HEK293 (cell line): ENCODE results near the gene ADRB1.

Experiments used
- CTCF ChIA-PET: fragments of 350-600 bp; formaldehyde crosslinking; extraction: SDS; loops from one replicate; lab custom pipeline; 2021; ENCODE audit warnings: antibody characterized with exemption; lab: Yijun Ruan, JAX
- POLR2A ChIA-PET: fragments of 300-600 bp; formaldehyde crosslinking; extraction: SDS; loops from one replicate; lab custom pipeline; 2020; ENCODE audit warnings: antibody characterized with exemption, inconsistent platforms; lab: Yijun Ruan, JAX
- H3K27ac ChIP-seq: fragments of 200-500 bp; sonication (Bioruptor generic); 2 replicates; pipeline ENCODE4 v1.5.1; 2014; ENCODE audit warnings: low read depth, low read length, control low read depth, inconsistent platforms; ENCODE audit errors: extremely low read depth
- H3K36me3 ChIP-seq, 2 experiments: fragments of 200-500 bp in 1 of 2; sonication (Bioruptor generic) in 1 of 2; 1 replicate in 1 of 2; 2 replicates in 1 of 2; pipeline ENCODE4 v1.5.1; 2014 to 2017; ENCODE audit warnings: inconsistent platforms in 2 of 2, low read length in 2 of 2; ENCODE audit not compliant: control insufficient read depth in 2 of 2, insufficient read depth in 1 of 2
- H3K4me1 ChIP-seq: fragments of 200-500 bp; sonication (Bioruptor generic); 2 replicates; pipeline ENCODE4 v1.5.1; 2014; ENCODE audit warnings: mild to moderate bottlenecking, low read length, inconsistent platforms; ENCODE audit not compliant: control insufficient read depth, insufficient read depth
- H3K4me3 ChIP-seq: 2 replicates; pipeline ENCODE4 v1.5.1; 2011; ENCODE audit warnings: low read depth, mild to moderate bottlenecking, control low read depth, low read length, moderate library complexity
- H3K9me3 ChIP-seq: fragments of 200-500 bp; sonication (Bioruptor generic); 2 replicates; pipeline ENCODE4 v1.5.1; 2014; ENCODE audit warnings: low read depth, low read length, inconsistent platforms; ENCODE audit not compliant: control insufficient read depth, insufficient read depth
- ATF2 ChIP-seq: fragments of 450-650 bp; formaldehyde crosslinking; IDR thresholded peaks from 2 replicates; pipeline ENCODE4 v1.5.1; 2016; ENCODE audit warnings: missing biosample characterization, missing genetic modification characterization, low read depth
- HIC1 ChIP-seq: fragments of 450-650 bp; formaldehyde crosslinking; IDR thresholded peaks from 2 replicates; pipeline ENCODE4 v1.5.1; 2016; ENCODE audit warnings: missing biosample characterization, missing genetic modification characterization
- MYNN ChIP-seq: fragments of 450-650 bp; formaldehyde crosslinking; IDR thresholded peaks from 2 replicates; pipeline ENCODE4 v1.5.1; 2016; ENCODE audit warnings: missing biosample characterization, missing genetic modification characterization, borderline replicate concordance
- OVOL3 ChIP-seq: fragments of 450-650 bp; formaldehyde crosslinking; IDR thresholded peaks from 2 replicates; pipeline ENCODE4 v1.5.1; 2016; ENCODE audit warnings: missing biosample characterization, missing genetic modification characterization
- PRDM6 ChIP-seq: fragments of 450-650 bp; formaldehyde crosslinking; IDR thresholded peaks from 2 replicates; pipeline ENCODE4 v1.5.1; 2017; ENCODE audit warnings: missing biosample characterization, missing genetic modification characterization
- SCRT2 ChIP-seq: fragments of 450-650 bp; formaldehyde crosslinking; IDR thresholded peaks from 2 replicates; pipeline ENCODE4 v1.5.1; 2016; ENCODE audit warnings: missing biosample characterization, missing genetic modification characterization
- SP3 ChIP-seq: fragments of 450-650 bp; formaldehyde crosslinking; IDR thresholded peaks from 2 replicates; pipeline ENCODE4 v1.5.1; 2016; ENCODE audit warnings: missing biosample characterization, missing genetic modification characterization
- TSHZ1 ChIP-seq: fragments of 450-650 bp; formaldehyde crosslinking; IDR thresholded peaks from 2 replicates; pipeline ENCODE4 v1.5.1; 2016; ENCODE audit warnings: missing biosample characterization, missing genetic modification characterization, borderline replicate concordance
- ZBTB8A ChIP-seq: fragments of 450-650 bp; formaldehyde crosslinking; IDR thresholded peaks from 2 replicates; pipeline ENCODE4 v1.5.1; 2016; ENCODE audit warnings: missing biosample characterization, missing genetic modification characterization
- ZNF112 ChIP-seq: fragments of 450-650 bp; formaldehyde crosslinking; IDR thresholded peaks from 2 replicates; pipeline ENCODE4 v1.5.0; 2017; ENCODE audit warnings: missing biosample characterization, missing genetic modification characterization
- ZNF175 ChIP-seq: fragments of 450-650 bp; formaldehyde crosslinking; IDR thresholded peaks from 2 replicates; pipeline ENCODE4 v1.5.1; 2016; ENCODE audit warnings: missing biosample characterization, missing genetic modification characterization
- ZNF211 ChIP-seq: fragments of 450-650 bp; formaldehyde crosslinking; IDR thresholded peaks from 2 replicates; pipeline ENCODE4 v1.5.1; 2016; ENCODE audit warnings: low read depth, missing biosample characterization, missing genetic modification characterization
- ZNF324 ChIP-seq: fragments of 450-650 bp; formaldehyde crosslinking; IDR thresholded peaks from 2 replicates; pipeline ENCODE4 v1.5.1; 2016; ENCODE audit warnings: missing biosample characterization, missing genetic modification characterization
- ZNF398 ChIP-seq: fragments of 450-650 bp; formaldehyde crosslinking; IDR thresholded peaks from 2 replicates; pipeline ENCODE4 v1.5.1; 2017; ENCODE audit warnings: missing biosample characterization, missing genetic modification characterization
- ZNF416 ChIP-seq: fragments of 450-650 bp; formaldehyde crosslinking; IDR thresholded peaks from 2 replicates; pipeline ENCODE4 v1.5.1; 2016; ENCODE audit warnings: missing biosample characterization, missing genetic modification characterization
- ZNF48 ChIP-seq: fragments of 450-650 bp; formaldehyde crosslinking; IDR thresholded peaks from 2 replicates; pipeline ENCODE4 v1.5.1; 2016; ENCODE audit warnings: missing biosample characterization, missing genetic modification characterization
- ZNF501 ChIP-seq: fragments of 450-650 bp; formaldehyde crosslinking; IDR thresholded peaks from 2 replicates; pipeline ENCODE4 v1.5.1; 2016; ENCODE audit warnings: missing biosample characterization, missing genetic modification characterization
- ZNF580 ChIP-seq: fragments of 450-650 bp; formaldehyde crosslinking; IDR thresholded peaks from 2 replicates; pipeline ENCODE4 v1.5.1; 2016; ENCODE audit warnings: missing biosample characterization, missing genetic modification characterization
- ZNF660 ChIP-seq: fragments of 450-650 bp; IDR thresholded peaks from 2 replicates; pipeline ENCODE4 v1.5.1; 2018; ENCODE audit warnings: missing biosample characterization, mild to moderate bottlenecking, missing genetic modification characterization
- ZNF670 ChIP-seq: fragments of 450-650 bp; formaldehyde crosslinking; IDR thresholded peaks from 2 replicates; pipeline ENCODE4 v1.5.1; 2016; ENCODE audit warnings: missing biosample characterization, missing genetic modification characterization, low read depth
- ZNF76 ChIP-seq: fragments of 450-650 bp; formaldehyde crosslinking; IDR thresholded peaks from 2 replicates; pipeline ENCODE4; 2016; ENCODE audit warnings: low read depth, missing biosample characterization, missing genetic modification characterization, borderline replicate concordance
- ZSCAN5A ChIP-seq: fragments of 450-650 bp; formaldehyde crosslinking; IDR thresholded peaks from 2 replicates; pipeline ENCODE4 v1.5.1; 2016; ENCODE audit warnings: missing biosample characterization, missing genetic modification characterization

Gene ADRB1

GRCh38 chr10:114022766-114023597 is 20.7 kb upstream of the ADRB1 start (continued):
- TF ChIP-seq ATF2 (tag by site-specific recombination), result peak; percentile 87
- 0 out of 2 replicates have a peak, but pooled peaks have one; percentile 63 for TF ChIP-seq ZNF660 (tag by site-specific recombination)
- TF ChIP-seq PRDM6 (tag by site-specific recombination), result peak; percentile 53
- TF ChIP-seq SCRT2, result 0 out of 2 replicates have a peak, but pooled peaks have one; percentile 32

GRCh38 chr10:114024876-114025610 is 18.6 kb upstream of the ADRB1 start:
- Histone ChIP-seq H3K36me3 (no peaks in the 10 kb centered on the region), H3K4me1 (no peaks in the 10 kb centered on the region), H3K9me3 (no peaks in the 10 kb centered on the region), H3K27ac (no peak overlapping the region), H3K4me3 (no peak overlapping the region)
- ChIA-PET CTCF (no interaction called here), POLR2A (no interaction called here)
- TF ChIP-seq SP3 (tag by site-specific recombination) (no peak), MYNN (tag by site-specific recombination) (no peak), ZSCAN5A (tag by site-specific recombination) (no peak), ZNF324 (tag by site-specific recombination) (no peak), ZNF580 (tag by site-specific recombination) (no peak), ZNF76 (tag by site-specific recombination) (no peak), ZNF501 (tag by site-specific recombination) (no peak), HIC1 (tag by site-specific recombination) (no peak), ZBTB8A (tag by site-specific recombination) (no peak), ZNF398 (tag by site-specific recombination) (no peak), ZNF48 (tag by site-specific recombination) (no peak), ZNF211 (tag by site-specific recombination) (no peak), ZNF670 (tag by site-specific recombination) (no peak), ZNF175 (tag by site-specific recombination) (no peak), ZNF112 (tag by site-specific recombination) (no peak), ZNF416 (tag by site-specific recombination) (no peak), TSHZ1 (no peak), OVOL3 (tag by site-specific recombination) (no peak)
